NCI-H146 treated with DMSO at 0.1 percent for 48 hours (cell line): ENCODE measurements around the gene TRAF2.
"Not testable (repeated sequence)": the region's sequence is repeated elsewhere in the genome, so short reads cannot be mapped to it uniquely, and the experiment has no call there.

Experiments used
- DNase-seq: peaks from one replicate; lab custom pipeline; 2025; ENCODE audit not compliant: unreplicated experiment; lab: John Stamatoyannopoulos, UW

The TRAF2 gene, protein sequence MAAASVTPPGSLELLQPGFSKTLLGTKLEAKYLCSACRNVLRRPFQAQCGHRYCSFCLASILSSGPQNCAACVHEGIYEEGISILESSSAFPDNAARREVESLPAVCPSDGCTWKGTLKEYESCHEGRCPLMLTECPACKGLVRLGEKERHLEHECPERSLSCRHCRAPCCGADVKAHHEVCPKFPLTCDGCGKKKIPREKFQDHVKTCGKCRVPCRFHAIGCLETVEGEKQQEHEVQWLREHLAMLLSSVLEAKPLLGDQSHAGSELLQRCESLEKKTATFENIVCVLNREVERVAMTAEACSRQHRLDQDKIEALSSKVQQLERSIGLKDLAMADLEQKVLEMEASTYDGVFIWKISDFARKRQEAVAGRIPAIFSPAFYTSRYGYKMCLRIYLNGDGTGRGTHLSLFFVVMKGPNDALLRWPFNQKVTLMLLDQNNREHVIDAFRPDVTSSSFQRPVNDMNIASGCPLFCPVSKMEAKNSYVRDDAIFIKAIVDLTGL

DNA sequence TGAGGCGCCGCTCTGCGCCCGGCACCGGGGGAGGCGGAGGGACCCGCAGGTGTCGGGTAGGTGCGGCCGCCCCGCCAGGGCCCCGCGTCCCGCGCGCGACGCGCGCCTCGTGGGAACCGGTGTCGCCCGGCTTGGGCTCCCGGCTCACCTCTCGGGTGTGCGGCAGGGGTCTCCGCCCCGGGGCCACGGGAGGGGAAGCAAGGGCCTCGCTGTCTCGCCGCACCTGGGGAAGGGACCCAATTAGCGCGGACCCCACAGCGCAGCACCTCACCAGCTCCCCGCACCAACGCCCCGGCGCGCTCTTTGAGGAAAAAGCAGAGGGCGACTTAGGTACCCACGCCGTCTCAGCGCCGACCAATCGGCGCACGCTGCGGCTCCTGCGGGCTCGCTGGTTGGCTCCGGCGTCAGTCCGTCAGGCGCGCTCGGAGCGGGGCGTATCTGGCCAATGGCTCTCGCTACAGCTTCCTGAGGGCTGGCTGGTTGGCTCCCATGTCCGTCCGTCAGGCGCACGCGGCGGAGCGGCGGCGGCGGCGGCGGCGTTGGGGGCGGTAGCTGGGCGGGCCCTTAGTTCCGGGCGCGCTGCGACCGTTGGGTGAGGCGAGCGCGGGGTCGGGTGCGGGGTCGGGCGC lies at the start of gene TRAF2:
TSS of gene TRAF2 (plus strand) at position 567 of the 629 bp plus-strand sequence. CDS start 12,225 bp downstream, outside the sequence.
- peak; percentile 76 for DNase-seq

DNA sequence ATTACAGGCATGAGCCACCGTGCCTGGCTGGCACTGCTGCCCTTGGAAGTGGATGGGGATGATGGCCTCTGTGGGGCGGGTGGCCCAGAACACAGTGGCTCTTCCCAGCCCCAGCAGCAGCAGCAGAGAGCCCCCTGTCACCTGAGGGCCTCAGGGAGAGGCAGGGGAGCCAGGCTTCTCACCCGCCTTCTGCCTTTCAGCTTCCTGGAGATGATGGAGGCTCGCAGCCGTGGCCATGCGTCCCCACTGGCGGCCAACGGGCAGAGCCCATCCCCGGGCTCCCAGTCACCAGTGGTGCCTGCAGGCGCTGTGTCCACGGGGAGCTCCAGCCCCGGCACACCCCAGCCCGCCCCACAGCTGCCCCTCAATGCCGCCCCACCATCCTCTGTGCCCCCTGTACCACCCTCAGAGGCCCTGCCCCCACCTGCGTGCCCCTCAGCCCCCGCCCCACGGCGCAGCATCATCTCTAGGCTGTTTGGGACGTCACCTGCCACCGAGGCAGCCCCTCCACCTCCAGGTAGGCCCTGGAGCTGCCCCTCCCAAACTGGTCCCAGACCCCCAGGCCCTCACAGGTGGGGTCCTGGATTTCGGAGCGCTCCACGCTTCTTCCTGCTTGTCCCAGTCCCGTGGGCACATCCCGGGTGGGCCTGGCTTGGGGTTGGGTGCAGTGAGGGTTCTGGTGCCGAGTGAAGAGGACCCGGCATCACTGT lies 49.0 kb upstream of the TRAF2 start:
- DNase-seq: no peak

DNA sequence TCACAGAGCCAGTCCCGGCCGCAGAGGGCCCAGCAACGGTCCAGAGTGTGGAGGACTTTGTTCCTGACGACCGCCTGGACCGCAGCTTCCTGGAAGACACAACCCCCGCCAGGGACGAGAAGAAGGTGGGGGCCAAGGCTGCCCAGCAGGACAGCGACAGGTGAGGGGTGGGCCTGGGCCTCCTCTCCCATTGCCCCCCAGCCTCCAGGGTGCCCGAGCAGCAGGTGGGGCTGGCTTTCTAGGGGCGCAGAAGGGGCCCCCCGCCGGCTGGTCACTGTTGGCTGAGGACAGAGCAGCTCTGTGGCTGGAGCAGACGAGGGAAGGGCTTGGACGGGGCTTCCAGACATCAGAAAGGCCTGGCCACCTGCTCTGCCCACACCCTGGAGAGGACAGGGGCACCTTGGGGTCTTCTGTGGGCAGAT lies 48.4 kb upstream of the TRAF2 start:
- DNase-seq: not testable (repeated sequence)

DNA sequence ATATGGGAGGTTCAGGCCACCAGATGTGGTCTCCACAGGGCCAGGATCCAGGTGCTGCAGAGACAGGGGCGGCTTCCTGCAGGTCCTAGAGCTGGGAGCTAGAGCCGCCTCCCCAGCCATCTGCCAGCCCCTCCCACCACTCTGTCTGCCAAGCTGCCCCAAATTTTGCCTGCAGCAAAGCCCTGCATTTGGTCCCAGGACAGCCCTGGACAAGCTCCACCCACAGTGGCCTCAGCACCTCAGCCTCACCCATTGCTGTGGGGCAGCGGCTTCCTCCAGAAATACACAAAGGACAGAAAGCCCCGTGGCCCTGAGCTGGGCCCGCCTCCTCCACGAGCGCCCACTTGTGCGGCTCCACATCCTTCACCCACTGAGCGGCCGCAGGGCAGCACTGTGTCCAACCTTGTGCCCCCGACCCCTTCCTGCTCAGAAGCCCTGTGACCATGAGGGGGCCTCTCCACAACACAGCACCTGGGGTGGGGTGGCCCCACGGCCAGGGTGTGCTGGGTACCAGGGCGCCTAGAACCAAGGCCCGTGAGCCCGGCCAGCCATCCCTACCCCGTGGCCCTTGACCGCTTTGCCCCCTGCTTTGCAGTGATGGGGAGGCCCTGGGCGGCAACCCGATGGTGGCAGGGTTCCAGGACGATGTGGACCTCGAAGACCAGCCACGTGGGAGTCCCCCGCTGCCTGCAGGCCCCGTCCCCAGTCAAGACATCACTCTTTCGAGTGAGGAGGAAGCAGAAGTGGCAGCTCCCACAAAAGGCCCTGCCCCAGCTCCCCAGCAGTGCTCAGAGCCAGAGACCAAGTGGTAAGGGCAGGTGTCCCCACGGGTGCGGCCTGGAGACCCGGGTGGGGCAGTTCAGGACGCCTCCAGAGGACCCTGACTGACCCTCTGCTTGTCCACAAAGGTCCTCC lies 47.7 kb upstream of the TRAF2 start:
- DNase-seq: no peak

DNA sequence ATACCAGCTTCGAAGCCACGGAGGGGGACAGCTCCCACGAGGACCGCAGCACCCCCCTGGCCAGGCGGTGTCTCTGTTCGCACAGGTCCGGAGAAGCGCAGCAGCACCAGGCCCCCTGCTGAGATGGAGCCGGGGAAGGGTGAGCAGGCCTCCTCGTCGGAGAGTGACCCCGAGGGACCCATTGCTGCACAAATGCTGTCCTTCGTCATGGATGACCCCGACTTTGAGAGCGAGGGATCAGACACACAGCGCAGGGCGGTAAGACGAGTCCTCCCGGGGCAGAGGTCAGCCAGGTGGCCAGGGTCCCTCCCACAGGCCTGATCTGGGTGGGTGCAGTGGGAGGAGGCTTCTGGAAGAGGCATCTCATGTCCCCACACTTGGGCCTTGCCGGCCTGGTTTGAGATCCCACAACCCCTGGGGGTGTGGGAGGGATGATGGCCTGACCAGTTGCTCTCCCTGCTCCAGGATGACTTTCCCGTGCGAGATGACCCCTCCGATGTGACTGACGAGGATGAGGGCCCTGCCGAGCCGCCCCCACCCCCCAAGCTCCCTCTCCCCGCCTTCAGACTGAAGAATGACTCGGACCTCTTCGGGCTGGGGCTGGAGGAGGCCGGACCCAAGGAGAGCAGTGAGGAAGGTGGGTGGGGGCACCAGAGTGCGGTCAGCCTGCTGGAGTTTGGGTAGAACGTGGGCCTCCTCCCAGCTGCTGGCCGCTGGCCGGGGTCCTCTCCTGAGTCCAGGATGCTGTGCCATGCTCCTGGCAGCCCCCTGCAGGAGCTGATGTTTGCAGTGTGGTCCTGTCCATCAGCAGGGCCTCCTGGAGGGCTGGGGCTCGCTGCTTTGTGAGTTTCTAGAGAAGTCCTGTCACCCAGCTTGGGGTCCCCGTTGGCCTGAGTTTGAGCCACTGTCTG lies 46.8 kb upstream of the TRAF2 start:
- no peak for DNase-seq

DNA sequence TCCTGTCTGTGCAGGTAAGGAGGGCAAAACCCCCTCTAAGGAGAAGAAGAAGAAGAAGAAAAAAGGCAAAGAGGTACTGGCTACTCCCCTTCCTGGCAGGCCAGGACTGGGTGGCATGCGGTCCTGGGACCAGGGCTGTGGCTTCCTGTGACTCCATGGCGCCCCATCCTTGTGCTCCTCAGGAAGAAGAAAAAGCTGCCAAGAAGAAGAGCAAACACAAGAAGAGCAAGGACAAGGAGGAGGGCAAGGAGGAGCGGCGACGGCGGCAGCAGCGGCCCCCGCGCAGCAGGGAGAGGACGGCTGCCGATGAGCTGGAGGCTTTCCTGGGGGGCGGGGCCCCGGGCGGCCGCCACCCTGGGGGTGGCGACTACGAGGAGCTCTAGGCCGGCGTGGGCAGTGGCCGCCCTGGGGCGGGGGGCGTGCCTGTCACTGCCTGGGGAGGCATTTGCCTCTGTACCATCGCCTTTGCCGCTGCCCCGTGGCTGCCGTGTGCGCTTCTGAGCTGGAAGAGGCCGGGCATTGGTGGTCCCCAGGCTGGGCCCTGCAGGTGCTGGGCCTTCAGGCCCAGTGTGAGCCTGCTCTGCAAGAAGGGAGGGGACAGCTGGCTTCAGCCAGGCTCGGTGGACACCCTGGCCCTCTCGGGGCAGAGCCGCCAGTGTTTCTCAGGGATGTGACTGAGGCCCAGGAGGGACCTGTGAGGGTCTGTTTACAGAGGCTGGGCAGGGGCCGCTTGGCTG lies 46.0 kb upstream of the TRAF2 start:
- no peak for DNase-seq

DNA sequence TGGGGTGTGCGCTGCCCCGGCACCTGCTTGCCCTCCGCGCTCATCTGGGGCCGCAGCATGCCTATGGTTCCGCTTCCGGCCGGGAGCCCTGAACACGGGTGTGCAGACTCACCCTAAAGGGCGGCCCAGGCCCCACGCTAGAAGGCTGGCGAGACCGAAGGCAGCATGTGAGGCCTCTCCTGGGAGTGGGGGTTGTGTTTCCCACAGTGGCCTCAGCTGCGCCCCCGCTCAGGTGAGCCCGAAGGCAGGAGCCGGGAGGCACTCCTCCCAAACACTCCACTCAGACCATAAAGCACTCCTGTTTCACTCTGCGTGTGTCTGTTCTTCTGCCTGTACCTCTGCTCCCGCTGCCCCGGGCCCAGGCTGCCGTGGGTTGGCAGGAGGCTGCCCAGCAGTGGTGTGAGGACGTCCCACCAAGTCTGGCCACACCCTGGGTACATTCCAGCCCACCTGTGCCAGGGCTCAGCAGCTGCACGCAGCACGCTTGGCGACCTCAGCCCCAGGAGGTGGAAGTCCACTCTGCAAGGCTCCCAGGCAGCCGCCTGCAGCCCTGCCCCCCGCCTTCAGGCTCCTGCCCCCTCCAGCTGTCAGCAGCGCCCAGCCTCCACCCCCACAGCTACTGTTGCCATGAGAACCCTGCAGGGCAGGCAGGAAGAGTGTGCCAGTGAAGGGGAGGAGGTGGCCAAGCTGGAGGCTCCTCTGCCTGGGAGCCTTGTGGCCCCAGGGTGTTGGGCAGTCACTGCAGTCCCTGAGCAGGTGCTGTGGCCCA lies 45.3 kb upstream of the TRAF2 start:
- peak; percentile 62 for DNase-seq

DNA sequence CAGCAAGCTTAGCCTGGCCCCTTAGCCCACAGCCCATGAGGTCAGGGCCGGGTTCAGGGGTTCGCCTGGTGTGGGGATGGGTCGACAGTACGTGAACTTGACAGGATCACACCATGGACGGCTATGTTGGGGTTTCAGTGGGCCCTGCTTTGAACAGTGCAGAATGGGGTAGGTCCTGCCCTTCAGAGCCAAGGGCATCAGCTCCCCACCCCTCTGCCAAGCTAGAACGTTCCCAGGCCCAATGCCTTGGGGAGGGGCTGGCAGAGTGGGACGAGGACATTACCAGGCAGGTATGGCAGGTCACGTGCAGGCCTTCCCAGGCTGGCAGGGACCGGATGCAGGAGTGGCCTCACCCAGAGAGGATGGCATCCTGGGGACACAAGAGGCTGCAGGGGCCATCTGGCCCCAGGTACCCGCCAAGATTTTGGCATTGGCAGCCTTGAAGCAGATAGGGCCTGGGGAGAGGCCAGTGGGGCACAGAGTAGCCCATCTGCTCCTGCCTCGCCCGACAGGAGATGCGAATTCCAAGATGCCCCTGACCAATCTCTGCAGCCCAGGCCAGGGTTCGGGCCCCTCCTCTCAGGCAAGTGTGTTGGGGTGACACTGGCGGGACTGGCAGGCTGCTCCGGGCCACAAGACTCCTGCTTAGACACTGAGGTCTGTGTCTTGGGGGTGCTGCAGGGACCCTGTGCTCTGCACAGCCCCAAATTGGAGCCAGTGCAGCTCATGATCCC lies 44.5 kb upstream of the TRAF2 start:
- DNase-seq: not testable (repeated sequence)

DNA sequence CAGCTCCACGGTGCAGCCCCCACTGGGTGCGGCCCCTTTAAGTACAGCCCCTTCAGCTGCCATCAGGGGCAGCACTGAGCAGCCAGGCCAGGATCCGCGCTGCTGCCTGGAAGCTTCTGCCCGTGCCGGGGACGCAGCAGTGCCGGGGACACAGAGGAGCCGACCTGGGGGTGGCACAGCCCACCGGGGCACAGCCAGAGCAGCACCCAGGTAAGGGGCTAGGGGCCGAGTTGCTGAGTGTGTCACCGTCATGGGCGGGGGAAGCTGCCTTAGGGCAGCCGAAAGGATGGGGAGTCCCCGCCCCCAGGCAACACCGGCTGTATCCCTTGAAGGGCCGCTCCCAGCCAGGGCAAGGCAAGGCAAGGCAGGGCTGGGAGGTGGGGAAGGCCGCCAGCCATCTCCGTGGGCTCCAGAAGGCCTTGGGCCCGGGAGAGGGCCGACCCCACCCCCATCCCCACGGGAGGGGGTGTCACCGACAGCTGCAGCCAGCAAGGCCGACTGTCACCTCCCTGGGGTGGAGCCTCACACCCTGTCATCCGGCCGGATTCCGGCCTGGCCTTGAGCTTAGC lies 43.9 kb upstream of the TRAF2 start, which contains the start of gene AJM1:
TSS of gene AJM1 (plus strand) at position 99 of the 569 bp plus-strand sequence. CDS start 1,937 bp downstream, outside the sequence.
- not testable (repeated sequence) for DNase-seq

DNA sequence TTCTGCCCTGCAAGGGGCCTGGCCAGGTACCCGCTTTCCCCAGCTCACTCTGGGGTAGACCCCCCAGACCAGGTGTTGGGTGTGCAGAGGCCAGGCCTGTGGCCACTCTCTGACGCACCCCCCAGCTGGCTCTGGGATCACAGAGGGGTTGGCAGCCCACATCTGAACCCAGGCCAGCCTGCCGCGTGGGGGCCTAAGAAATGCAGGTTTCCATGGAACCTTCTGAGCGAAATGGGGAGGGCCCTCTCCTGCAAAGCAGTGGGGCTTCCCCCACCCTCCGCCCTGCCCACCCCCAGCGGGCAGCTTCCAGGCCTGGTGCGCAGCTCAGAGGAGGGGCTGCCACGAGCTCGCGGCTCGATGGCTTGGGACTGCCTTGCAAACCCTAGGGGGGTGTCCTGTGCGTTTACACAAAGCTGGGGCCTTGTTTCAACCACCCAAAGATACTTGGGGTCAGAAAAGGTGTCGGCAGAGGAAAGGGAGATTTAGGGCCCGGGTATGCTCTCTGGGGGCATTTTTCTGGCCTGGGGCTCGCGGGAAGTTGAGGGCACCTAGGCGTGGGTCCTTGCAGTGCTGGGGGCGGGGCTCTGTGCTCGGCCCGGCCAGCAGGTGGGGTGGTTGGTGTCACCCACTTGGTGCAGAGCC lies 43.0 kb upstream of the TRAF2 start:
- not testable (repeated sequence) for DNase-seq

DNA sequence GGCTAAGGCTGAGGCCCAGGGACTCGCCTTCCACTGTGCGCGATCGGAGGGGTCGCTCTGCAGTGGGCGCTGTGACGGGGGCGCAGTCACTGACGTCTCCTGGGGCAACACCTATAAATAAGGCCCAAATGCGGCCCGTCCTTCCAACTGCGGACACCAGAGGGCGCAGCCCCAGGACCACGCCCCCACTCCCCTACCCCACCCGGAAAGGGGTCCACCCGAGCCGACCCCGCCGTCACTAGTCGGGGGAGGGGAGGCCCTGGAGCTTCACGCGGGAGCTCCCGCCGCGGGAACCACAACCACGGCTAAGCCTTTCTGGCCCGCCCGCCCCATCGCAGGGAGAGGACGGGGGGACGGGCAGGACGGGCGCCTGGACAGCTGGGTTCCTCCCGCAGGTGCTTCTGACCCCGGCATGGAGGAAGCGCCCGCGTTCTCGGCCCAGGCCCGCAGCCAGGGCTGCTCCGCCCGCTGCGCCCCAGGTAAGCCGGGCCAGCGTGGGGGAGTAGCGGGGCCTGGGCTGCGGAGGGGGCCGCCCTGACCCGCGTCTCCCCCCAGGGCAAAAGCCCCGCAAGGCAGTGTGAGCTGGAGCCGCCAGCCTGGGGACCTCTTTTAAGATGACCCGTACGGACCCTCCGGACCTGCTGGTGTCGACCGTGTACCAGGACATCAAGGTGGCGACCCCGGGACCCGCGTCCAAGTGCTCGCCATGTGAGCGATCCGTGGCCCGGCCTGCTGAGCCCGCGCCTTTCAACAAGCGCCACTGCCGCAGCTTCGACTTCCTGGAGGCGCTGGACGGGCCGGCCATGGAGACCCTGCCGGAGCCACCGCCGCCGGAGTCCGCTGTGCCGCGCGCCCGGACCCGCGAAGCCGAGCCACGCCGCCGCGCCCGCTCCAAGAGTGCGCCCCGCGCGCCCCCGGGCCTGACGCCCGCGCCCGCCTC lies 42.2 kb upstream of the TRAF2 start:
- not testable (repeated sequence) for DNase-seq

DNA sequence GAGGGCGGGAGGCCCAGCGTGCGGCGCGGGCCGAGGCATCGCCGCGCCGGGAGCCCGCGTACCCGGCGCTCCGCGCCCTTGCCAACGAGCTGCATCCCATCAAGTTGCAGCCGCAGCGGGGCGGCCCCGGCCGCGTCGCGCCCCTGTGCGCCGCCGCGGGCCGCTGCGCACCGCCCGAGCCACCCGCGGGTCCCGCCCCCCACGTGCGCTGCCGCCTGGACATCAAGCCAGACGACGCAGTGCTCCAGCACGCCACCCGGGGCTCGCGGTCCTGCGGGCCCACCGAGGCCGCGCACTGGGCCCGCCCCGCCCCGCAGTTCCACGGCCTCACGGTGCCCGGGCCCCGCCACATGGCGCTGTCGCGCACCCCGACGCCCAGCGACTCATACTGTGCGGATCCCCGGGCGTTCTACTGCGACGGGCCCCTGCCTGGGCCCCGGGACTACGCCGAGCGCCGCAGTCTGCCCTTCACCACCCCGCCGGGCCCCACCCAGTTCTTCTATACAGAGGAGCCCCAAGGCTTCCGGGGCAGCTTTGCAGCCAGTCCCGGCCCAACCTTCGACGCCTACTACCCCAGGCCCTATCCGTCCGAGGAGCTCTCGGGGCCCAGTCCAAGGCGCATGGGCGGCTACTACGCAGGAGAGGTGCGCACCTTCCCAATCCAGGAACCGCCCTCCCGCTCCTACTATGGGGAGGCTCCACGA lies 41.4 kb upstream of the TRAF2 start:
- DNase-seq: no peak

DNA sequence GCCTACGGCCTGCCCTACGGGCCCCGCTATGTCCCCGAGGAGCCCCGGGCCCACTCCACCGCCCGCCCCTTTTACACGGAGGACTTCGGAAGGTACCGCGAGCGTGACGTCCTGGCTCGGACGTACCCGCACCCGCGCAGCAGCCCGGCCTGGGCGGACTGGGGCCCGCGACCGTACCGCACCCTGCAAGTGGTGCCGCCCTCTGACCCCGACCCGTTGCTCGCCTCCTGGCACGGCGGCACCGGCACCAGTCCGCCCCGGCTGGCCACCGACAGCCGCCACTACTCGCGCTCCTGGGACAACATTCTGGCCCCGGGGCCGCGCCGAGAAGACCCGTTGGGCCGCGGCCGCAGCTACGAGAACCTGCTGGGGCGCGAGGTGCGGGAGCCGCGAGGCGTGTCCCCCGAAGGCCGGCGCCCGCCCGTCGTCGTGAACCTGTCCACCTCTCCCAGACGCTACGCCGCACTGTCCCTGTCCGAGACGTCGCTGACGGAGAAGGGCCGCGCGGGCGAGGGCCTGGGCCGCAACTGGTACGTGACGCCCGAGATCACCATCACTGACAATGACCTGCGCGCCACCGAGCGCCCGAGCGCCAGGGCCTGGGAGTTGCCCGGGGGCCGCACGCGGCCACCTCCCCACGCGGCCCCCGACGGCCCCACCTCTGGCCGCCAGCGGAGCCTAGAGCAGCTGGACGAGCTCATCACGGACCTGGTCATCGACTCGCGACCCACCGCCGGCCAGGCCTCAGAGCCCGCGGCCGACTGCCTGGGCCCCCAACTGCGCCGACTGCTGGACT lies 40.7 kb upstream of the TRAF2 start:
- DNase-seq: no peak
